AG20443 (cell line): ENCODE measurements around the gene PRUNE2.

ENCODE experiments used
- DNase-seq: peaks from one replicate; pipeline ENCODE4 v3.0.0; 2012; ENCODE audit warnings: low spot score, mixed read lengths

The PRUNE2 gene

GRCh38 chr9:76571743-76572146 lies 334.2 kb downstream of the PRUNE2 start:
- DNase-seq: peak; percentile 33

DNA sequence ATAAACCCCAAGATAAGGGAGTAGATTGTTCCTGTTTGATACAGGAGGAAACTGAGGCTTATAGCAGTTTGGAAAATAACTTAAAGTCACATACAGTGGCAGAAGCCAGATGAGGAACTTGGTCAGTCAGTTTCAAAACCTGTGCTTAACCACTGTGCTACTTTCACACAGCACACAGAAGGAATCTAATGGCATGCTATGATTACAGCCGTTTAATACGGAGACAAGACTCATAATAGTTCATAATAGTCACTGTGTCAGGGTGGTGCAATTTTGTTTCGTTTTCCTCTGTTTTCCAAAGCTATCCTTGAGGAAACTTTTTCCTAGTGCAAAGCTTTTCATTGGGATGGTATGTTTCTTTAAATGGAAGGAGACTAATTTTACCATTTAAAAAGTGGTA lies 334.6 kb downstream of the PRUNE2 start:
- DNase-seq: peak; percentile 35

GRCh38 chr9:76570826-76571225 lies 335.1 kb downstream of the PRUNE2 start:
- DNase-seq: no peak

DNA sequence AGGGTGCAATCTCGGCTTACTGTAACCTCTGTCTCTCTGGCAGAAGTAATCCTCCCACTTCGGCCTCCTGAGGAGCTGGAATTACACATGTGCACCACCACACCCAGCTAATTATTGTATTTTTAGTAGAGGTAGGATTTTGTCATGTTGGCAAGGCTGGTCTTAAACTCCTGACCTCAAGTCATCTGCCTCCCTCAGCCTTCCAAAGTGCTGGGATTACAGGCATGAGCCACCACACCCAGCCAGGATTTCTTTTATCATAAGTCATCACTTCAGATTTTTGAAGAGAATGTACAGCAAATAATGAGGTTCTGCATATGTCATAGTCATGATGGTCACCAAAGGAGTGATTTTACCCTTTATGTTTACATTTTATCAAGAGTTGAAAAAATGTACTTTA lies 338.8 kb downstream of the PRUNE2 start:
- DNase-seq: no peak

DNA sequence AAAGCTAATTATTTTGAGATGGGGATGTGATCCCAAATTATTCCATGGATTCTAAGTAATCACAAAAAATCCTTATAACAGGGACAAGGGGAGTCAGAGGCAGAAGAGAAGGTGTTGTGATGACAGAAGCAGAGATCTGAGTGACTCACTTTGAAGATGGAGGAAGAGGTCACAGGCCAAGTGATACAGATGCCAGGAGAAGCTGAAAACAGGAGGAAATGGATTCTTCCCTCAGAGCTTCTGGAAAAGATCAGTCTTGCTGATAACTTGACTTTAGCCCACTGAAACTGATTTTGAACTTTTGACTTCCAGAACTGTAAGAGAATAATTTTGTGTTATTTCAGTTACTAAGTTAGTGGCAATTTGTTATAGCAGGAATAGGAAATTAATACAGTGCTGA lies 341.6 kb downstream of the PRUNE2 start:
- no peak for DNase-seq

- peak; percentile 62 for DNase-seq
Measured at GRCh38 chr9:76562511-76562911, 343.4 kb downstream of the PRUNE2 start.

DNA sequence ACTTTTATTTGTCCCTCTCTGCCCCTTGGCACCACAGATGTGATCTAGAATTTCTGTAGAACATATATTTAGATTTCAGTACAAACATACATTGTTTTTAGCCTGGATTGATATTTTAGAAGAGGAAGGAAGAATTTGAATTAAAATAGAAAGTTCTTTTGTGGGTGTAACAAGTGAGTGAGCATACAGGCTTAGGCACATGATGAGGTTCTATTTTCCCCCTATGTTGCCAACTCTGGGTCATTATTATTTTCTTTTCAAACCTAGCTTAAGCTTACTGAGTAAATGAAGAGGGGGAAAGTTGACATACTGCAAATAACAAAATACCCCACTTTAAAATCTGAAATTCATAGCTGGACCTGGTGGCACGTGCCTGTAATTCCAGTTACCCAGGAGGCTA lies 344.0 kb downstream of the PRUNE2 start:
- no peak for DNase-seq
